Osteocyte (in vitro differentiated cells): ENCODE results near the gene MPV17. TPM values are rescaled to one million over a fixed set of nuclear protein-coding genes. Genes with fewer than 3 reads are reported as not detected.

Experiments used
- DNase-seq: peaks from one replicate; pipeline ENCODE4 v3.0.0; 2021; ENCODE audit warnings: mixed read lengths; ENCODE audit not compliant: unreplicated experiment; ENCODE audit errors: extremely low spot score
- H3K27ac Mint-ChIP-seq: one replicate; pipeline ENCODE4 v1.8.0; 2021; ENCODE audit warnings: mild to moderate bottlenecking, mixed read lengths; ENCODE audit not compliant: unreplicated experiment
- H3K27me3 Mint-ChIP-seq: one replicate; pipeline ENCODE4 v1.8.0; 2021; ENCODE audit warnings: mixed read lengths; ENCODE audit not compliant: unreplicated experiment
- H3K36me3 Mint-ChIP-seq: one replicate; pipeline ENCODE4 v1.8.0; 2021; ENCODE audit warnings: mixed read lengths; ENCODE audit not compliant: unreplicated experiment
- H3K4me1 Mint-ChIP-seq: one replicate; pipeline ENCODE4 v1.8.0; 2021; ENCODE audit warnings: mixed read lengths; ENCODE audit not compliant: unreplicated experiment
- H3K4me3 Mint-ChIP-seq: one replicate; pipeline ENCODE4 v1.8.0; 2021; ENCODE audit warnings: mild to moderate bottlenecking, moderate library complexity, mixed read lengths; ENCODE audit not compliant: unreplicated experiment
- H3K9me3 Mint-ChIP-seq: one replicate; pipeline ENCODE4 v1.8.0; 2021; ENCODE audit warnings: mixed read lengths; ENCODE audit not compliant: unreplicated experiment
- total RNA-seq: library from RNA; stranded (reverse); gene quantifications from 2 replicates; pipeline ENCODE4 v1.2.1, GENCODE V29; 2021
- TF ChIP-seq, protein P1 (sequence below): fragments of 200-600 bp; sonication (generic); IDR thresholded peaks from 2 replicates; pipeline ENCODE4 v1.5.0; 2021; ENCODE audit warnings: antibody characterized with exemption, mild to moderate bottlenecking, moderate library complexity

Gene MPV17
- total RNA-seq, 1 donor from 2014 or later, result 76.0 TPM

DNA sequence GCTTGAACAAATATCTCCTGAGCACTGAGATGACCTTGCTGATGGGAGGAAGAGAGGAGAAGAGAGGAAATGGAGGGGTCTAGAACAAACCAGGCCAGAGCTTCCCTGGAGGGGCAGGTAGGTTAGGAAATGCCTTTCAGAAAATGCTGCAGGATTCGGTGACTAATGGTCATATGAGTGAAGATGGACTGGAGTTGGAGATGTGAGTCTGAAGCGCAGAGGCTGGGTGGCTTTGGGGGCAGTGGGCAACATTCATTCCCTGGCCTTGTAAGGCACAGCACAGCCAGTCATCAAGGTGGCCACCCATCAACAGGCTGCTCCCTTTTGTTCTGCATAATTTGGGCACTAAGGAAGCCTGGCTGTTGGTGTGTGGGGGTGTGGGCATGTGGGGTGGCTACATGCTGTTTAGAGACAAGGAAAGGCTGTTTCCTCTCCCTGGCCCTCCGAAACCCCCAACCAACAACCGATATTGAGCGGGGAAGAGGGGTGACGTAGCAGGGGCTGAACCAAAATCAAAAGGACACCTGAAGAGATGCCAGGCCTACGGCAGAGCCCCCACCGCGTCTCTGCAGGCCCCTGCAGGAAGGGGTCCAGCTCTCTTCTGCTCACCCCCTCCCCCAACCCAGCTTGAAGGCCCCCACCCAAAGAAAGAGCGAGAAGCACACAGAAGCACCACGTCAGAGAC, 61.5 kb downstream of the MPV17 start:
- Mint-ChIP-seq H3K4me3 (peak overlapping the region; percentile 18), H3K36me3 (no peaks in the 10 kb centered on the region), H3K27ac (no peak overlapping the region), H3K27me3 (peaks cover 60% of the 10 kb centered on the region), H3K9me3 (no peaks in the 10 kb centered on the region), H3K4me1 (peaks cover 25% of the 10 kb centered on the region)
- TF ChIP-seq, protein P1, sequence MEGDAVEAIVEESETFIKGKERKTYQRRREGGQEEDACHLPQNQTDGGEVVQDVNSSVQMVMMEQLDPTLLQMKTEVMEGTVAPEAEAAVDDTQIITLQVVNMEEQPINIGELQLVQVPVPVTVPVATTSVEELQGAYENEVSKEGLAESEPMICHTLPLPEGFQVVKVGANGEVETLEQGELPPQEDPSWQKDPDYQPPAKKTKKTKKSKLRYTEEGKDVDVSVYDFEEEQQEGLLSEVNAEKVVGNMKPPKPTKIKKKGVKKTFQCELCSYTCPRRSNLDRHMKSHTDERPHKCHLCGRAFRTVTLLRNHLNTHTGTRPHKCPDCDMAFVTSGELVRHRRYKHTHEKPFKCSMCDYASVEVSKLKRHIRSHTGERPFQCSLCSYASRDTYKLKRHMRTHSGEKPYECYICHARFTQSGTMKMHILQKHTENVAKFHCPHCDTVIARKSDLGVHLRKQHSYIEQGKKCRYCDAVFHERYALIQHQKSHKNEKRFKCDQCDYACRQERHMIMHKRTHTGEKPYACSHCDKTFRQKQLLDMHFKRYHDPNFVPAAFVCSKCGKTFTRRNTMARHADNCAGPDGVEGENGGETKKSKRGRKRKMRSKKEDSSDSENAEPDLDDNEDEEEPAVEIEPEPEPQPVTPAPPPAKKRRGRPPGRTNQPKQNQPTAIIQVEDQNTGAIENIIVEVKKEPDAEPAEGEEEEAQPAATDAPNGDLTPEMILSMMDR, result no peak
- DNase-seq, result no peak

Other genes with a start within 250 kb of the MPV17 start
- gene EMILIN1, start 244.5 kb downstream of the MPV17 start, total RNA-seq, result 206 and 212 TPM in 2 replicates
- 2.0 and 2.4 TPM in 2 replicates for gene KHK, start 236.3 kb downstream of the MPV17 start, total RNA-seq
- gene CGREF1, start 204.0 kb downstream of the MPV17 start, total RNA-seq, result 1.2 and 1.9 TPM in 2 replicates
- 0.48 TPM in 1 of 2 replicates, not detected in the other for gene ABHD1, start 199.3 kb downstream of the MPV17 start, total RNA-seq
- gene PREB, start 188.5 kb downstream of the MPV17 start, total RNA-seq, result 42.7 and 46.3 TPM in 2 replicates
- gene PRR30, start 183.7 kb downstream of the MPV17 start, total RNA-seq, result not detected in 2 replicates
- gene TCF23, start 174.1 kb downstream of the MPV17 start, total RNA-seq, result not detected in 2 replicates
- gene ATRAID, start 111.1 kb downstream of the MPV17 start, total RNA-seq, result 117 and 125 TPM in 2 replicates
- gene SLC5A6, start 110.8 kb downstream of the MPV17 start, total RNA-seq, result 33.2 and 33.3 TPM in 2 replicates
- gene CAD, start 105.7 kb downstream of the MPV17 start, total RNA-seq, result 72.6 and 76.9 TPM in 2 replicates
- gene SLC30A3, start 60.0 kb downstream of the MPV17 start, total RNA-seq, result not detected in 2 replicates
- not detected in 2 replicates for gene DNAJC5G, start 47.7 kb downstream of the MPV17 start, total RNA-seq
- gene TRIM54, start 40.7 kb downstream of the MPV17 start, total RNA-seq, result not detected in 2 replicates
- gene UCN, start 14.7 kb downstream of the MPV17 start, total RNA-seq, result 2.6 and 4.1 TPM in 2 replicates
- gene GTF3C2, start 33.7 kb upstream of the MPV17 start, total RNA-seq, result 57.4 and 59.4 TPM in 2 replicates
- gene EIF2B4, start 47.2 kb upstream of the MPV17 start, total RNA-seq, result 50.0 and 50.4 TPM in 2 replicates
- 124 and 134 TPM in 2 replicates for gene SNX17, start 47.5 kb upstream of the MPV17 start, total RNA-seq
- gene ZNF513, start 57.6 kb upstream of the MPV17 start, total RNA-seq, result 15.7 and 19.1 TPM in 2 replicates
- gene PPM1G, start 86.5 kb upstream of the MPV17 start, total RNA-seq, result 70.7 and 74.2 TPM in 2 replicates
- 129 and 137 TPM in 2 replicates for gene NRBP1, start 105.5 kb upstream of the MPV17 start, total RNA-seq
- gene KRTCAP3, start 119.3 kb upstream of the MPV17 start, total RNA-seq, result 2.3 and 3.2 TPM in 2 replicates
- 42.5 and 46.4 TPM in 2 replicates for gene IFT172, start 166.6 kb upstream of the MPV17 start, total RNA-seq
- gene FNDC4, start 172.1 kb upstream of the MPV17 start, total RNA-seq, result 9.6 and 10.5 TPM in 2 replicates
- gene GCKR, start 173.7 kb upstream of the MPV17 start, total RNA-seq, result not detected in 2 replicates